Left kidney (tissue), 8 donors: Measurements from ENCODE around the gene FAM171A2. TPM values are rescaled to one million over a fixed set of nuclear protein-coding genes. Genes with fewer than 3 reads are reported as not detected.
"Not testable (repeated sequence)": the region's sequence is repeated elsewhere in the genome, so short reads cannot be mapped to it uniquely, and the experiment has no call there.

Experiments
- DNase-seq: peaks from one replicate; pipeline ENCODE4 v3.0.0-alpha.2; 2013
- long read RNA-seq, 8 donors: transcript quantifications; one replicate each; lab custom pipeline, GENCODE V29; 2026
- polyA plus RNA-seq: library from polyadenylated mRNA; unstranded; fragments of 120-200 nt; gene quantifications from one replicate; pipeline ENCODE4 v1.2.1, GENCODE V29; 2013; ENCODE audit not compliant: insufficient read length

The FAM171A2 gene
- 28.2 TPM for polyA plus RNA-seq
- long read RNA-seq, donor 1, transcript FAM171A2-201 (8 exons, 3,160 nt), result major isoform, 27 of 135 reads
- long read RNA-seq, donor 1, partial matches to known transcripts, result 106 of 135 reads
- long read RNA-seq, donor 1, other reads (novel, unspliced or antisense), result 0 of 135 reads
- long read RNA-seq, donor 2, transcript FAM171A2-201 (8 exons, 3,160 nt), result major isoform, 15 of 27 reads
- long read RNA-seq, donor 2, partial matches to known transcripts, result 10 of 27 reads
- long read RNA-seq, donor 2, other reads (novel, unspliced or antisense), result 0 of 27 reads
- long read RNA-seq, donor 3, transcript FAM171A2-201 (8 exons, 3,160 nt), result major isoform, 7 of 8 reads
- long read RNA-seq, donor 3, partial matches to known transcripts, result 0 of 8 reads
- long read RNA-seq, donor 3, other reads (novel, unspliced or antisense), result 0 of 8 reads
- long read RNA-seq, donor 4, result 0 reads
- long read RNA-seq, donor 5, transcript FAM171A2-201 (8 exons, 3,160 nt), result major isoform, 34 of 41 reads
- long read RNA-seq, donor 5, partial matches to known transcripts, result 5 of 41 reads
- long read RNA-seq, donor 5, other reads (novel, unspliced or antisense), result 0 of 41 reads
- long read RNA-seq, donor 6, transcript FAM171A2-201 (8 exons, 3,160 nt), result major isoform, 22 of 34 reads
- long read RNA-seq, donor 6, partial matches to known transcripts, result 11 of 34 reads
- long read RNA-seq, donor 6, other reads (novel, unspliced or antisense), result 0 of 34 reads
- long read RNA-seq, donor 7, transcript FAM171A2-201 (8 exons, 3,160 nt), result major isoform, 21 of 22 reads
- long read RNA-seq, donor 7, partial matches to known transcripts, result 0 of 22 reads
- long read RNA-seq, donor 7, other reads (novel, unspliced or antisense), result 0 of 22 reads
- long read RNA-seq, donor 8, transcript FAM171A2-201 (8 exons, 3,160 nt), result major isoform, 7 of 8 reads
- long read RNA-seq, donor 8, partial matches to known transcripts, result 0 of 8 reads
- long read RNA-seq, donor 8, other reads (novel, unspliced or antisense), result 0 of 8 reads

GRCh38 chr17:44363613-44364159, at the start of gene FAM171A2:
Gene FAM171A2, minus strand, starts transcription at chr17:44363853. Its CDS starts 139 bp downstream, at chr17:44363714.
- DNase-seq, result no peak

- DNase-seq, result no peak
These were observed 45.8 kb upstream of the FAM171A2 start for GRCh38 chr17:44409309-44410028.

GRCh38 chr17:44408786-44409185, 45.1 kb upstream of the FAM171A2 start:
- no peak for DNase-seq

GRCh38 chr17:44402564-44403172, 39.0 kb upstream of the FAM171A2 start:
- no peak for DNase-seq

GRCh38 chr17:44400226-44400847, 36.7 kb upstream of the FAM171A2 start:
- no peak for DNase-seq

- DNase-seq, result no peak
These were observed 35.3 kb upstream of the FAM171A2 start for GRCh38 chr17:44398692-44399691.

GRCh38 chr17:44397479-44398440, 34.1 kb upstream of the FAM171A2 start:
- DNase-seq, result no peak

- DNase-seq, result no peak
These were observed 33.3 kb upstream of the FAM171A2 start for GRCh38 chr17:44396946-44397345.

- DNase-seq, result no peak
These were observed 31.2 kb upstream of the FAM171A2 start for GRCh38 chr17:44394833-44395232.

- not testable (repeated sequence) for DNase-seq
These were observed 30.5 kb upstream of the FAM171A2 start for GRCh38 chr17:44394112-44394511.

- no peak for DNase-seq
These were observed 26.7 kb upstream of the FAM171A2 start for GRCh38 chr17:44390250-44390870.

- no peak for DNase-seq
These were observed 26.1 kb upstream of the FAM171A2 start for GRCh38 chr17:44389723-44390202.

GRCh38 chr17:44389281-44389680, 25.6 kb upstream of the FAM171A2 start, which contains the start of gene ITGA2B:
Gene ITGA2B, minus strand, starts transcription at chr17:44389649. Its CDS starts 176 bp downstream, at chr17:44389473.
- no peak for DNase-seq

GRCh38 chr17:44387804-44388203, 24.2 kb upstream of the FAM171A2 start:
- no peak for DNase-seq

- no peak for DNase-seq
These were observed 22.5 kb upstream of the FAM171A2 start for GRCh38 chr17:44386182-44386525.

GRCh38 chr17:44385287-44386181, 21.9 kb upstream of the FAM171A2 start:
- DNase-seq, result no peak
